Suprapubic skin (tissue), 3 donors: ENCODE data around the gene CYP4F22.

ENCODE experiments used
- CTCF ChIP-seq, 2 donors: fragments of 200-600 bp in 1 of 2; fragments of 450-650 bp in 1 of 2; sonication (generic) in 1 of 2; IDR thresholded peaks; one replicate each; pipeline ENCODE4 v1.5.1; 2016 to 2019; ENCODE audit warnings: antibody characterized with exemption in 2 of 2, mild to moderate bottlenecking in 1 of 2, moderate library complexity in 1 of 2
- EP300 ChIP-seq: sonication (generic); formaldehyde crosslinking; IDR thresholded peaks from one replicate; pipeline ENCODE4 v1.6.1; 2017; ENCODE audit warnings: antibody characterized with exemption

DNA sequence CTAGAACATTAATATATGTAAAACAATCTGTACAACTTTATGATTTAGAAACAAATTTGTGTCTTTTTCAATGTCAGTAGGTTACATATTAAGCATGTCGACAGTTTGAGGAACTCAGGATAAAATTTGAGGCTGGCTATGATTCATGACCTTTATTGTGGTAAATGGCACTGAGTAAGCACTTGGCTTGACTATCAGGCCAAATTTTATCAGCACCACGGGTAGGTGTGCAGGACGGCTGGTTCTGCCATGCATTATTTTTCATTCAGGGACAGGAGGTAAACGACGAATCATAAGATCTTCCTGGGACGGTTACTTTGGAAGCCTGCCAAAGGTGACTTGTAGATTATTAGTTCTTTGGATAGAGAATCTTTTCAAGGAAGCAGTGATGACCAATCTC is 86.7 kb downstream of the CYP4F22 start:
- TF ChIP-seq CTCF (IDR thresholded peaks at IDR 0.05) (no peak), EP300 (no peak)
